Activated gamma-delta T cell (primary cell): Measurements from ENCODE around the gene GSN.

Experiments
- DNase-seq: peaks from one replicate; lab custom pipeline; 2025; lab: John Stamatoyannopoulos, UW
- total RNA-seq, 2 donors: gene quantifications; one replicate each; lab custom pipeline; 2026; lab: John Stamatoyannopoulos, UW

The GSN gene
- total RNA-seq, result 17.8 to 66.0 reads per million in 2 donors

- peak; percentile 34 for DNase-seq
Measured at GRCh38 chr9:121267689-121268597, at the start of gene GSN. GSN (plus strand) TSS chr9:121268162; CDS start chr9:121301972, 33,810 bp downstream.

- DNase-seq, result no peak
Measured at GRCh38 chr9:121218357-121219027, 49.5 kb upstream of the GSN start.

GRCh38 chr9:121219530-121219929 lies 48.4 kb upstream of the GSN start:
- DNase-seq, result no peak

GRCh38 chr9:121220996-121221663 lies 46.8 kb upstream of the GSN start:
- no peak for DNase-seq

DNA sequence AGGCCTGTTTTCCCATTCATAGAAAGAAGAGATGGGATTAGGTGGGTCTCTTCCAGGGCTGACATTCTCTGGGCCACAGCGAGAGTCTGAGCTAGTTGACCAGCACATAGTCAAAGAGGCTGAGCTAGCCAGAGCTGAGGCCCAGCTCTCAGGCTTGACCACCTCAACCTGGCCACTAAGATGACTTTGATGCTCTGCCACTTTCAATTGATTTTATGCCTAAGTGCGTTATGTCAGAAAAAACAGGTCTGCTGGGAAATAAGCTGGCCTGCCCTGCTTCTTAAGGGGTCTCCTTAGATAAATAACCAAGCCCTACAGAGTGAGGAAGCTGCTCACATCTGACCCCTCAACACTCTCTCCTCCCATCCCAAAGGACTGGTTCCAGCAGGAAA lies 46.3 kb upstream of the GSN start:
- no peak for DNase-seq

- DNase-seq, result no peak
Measured at GRCh38 chr9:121222524-121223171, 45.3 kb upstream of the GSN start.

- no peak for DNase-seq
Measured at GRCh38 chr9:121225240-121225639, 42.7 kb upstream of the GSN start.

- no peak for DNase-seq
Measured at GRCh38 chr9:121226175-121226574, 41.8 kb upstream of the GSN start.

GRCh38 chr9:121227862-121228261 lies 40.1 kb upstream of the GSN start:
- DNase-seq, result no peak

DNA sequence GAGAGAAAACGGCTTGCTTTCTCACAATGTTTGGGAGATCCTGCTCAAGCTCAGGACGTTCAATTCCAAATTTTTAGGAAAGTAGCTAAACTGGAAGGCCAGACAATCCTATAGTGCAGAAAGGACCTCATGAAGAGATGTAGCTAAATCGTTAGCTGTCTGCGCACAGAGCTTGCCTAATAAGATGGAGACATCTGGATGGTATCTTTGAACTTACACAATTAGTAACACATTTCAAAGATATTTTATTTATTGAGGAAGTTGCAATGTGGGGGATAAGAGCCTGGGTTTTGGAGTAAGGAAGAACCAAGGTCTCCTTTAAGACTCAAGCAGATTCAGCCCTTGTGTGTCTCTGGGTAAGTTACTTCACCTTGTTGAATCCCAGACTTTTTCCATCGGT lies 37.7 kb upstream of the GSN start:
- no peak for DNase-seq

DNA sequence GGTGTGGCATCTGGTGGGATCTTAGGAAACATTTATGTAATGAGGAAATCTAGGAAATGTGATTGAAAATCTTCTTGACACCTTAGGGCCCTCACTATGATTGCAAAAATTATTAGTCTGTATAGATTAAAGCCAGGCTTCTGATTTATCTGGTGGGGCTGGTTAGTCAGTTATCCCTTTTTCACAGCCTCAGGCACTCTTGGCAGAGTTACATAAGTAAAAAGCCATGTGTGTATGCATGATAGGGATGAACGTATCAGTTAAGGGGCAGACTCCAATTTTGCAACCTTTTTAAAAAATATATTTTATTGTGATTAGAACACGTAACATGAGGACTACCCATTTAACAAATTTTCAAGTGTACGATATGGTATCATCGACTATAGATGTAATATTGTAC lies 35.7 kb upstream of the GSN start:
- no peak for DNase-seq

DNA sequence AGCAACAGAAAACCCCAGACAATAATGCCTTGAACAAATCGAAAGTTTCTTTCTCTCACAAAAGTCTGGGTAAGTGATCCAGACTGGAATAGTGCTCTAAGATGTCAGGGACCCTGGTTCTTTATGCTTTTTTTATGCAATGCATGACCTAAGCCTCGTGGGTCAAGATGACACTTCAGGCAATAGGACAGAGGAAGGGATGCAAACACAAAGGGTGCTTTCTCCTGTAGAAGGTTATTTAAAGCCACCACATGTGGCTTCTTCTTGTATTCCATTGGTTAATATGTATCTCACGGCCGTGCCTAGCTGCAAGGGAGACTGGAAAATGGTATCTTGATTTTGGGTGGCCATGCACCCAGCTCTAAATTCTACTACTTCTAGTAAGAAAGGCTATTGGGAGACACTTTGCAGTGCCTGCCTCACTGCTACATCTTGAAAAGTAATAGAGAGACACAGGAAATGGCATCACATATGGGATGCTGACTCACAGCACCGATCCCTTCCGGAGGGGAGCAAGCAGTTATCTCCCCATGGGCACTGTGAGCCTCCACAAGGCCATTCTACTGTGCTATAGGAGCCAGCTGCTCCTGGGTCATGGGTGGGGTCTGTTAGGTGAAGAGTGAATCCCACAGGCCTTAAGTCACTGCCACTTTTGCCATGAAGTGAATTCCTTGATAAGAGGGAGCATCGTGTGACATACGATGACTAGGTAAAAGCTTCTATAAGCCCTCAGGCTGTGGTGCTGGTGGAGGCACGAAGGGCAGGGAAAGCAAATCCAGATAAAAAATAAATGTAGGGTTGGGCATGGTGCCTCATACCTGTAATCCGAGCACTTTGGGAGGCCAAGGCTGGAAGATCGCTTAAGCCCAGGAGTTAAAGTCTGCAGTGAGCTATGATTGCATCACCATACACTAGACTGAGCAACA lies 33.8 kb upstream of the GSN start:
- no peak for DNase-seq

- DNase-seq, result no peak
Measured at GRCh38 chr9:121234832-121235161, 33.2 kb upstream of the GSN start.

DNA sequence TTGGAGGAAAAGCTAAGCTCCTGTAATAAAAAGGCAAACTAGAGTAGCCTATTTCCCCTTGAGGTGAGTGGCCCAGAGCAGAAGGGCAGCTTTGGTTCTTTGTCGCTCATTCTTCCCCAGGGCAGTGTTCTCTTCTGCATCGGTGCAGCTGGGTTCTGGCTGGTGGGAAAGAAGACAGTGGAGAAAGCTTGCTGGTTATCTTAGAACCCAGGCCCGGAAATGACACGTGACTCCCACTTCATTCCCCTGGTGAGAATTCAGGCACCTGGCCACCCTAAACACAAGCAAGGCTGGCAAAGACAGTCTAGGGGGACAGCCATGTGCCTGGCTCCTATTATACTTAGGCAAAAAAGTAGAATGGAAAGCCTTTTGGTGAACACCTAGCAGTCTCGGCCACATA lies 32.5 kb upstream of the GSN start:
- no peak for DNase-seq

- no peak for DNase-seq
Measured at GRCh38 chr9:121237916-121238315, 30.0 kb upstream of the GSN start.

DNA sequence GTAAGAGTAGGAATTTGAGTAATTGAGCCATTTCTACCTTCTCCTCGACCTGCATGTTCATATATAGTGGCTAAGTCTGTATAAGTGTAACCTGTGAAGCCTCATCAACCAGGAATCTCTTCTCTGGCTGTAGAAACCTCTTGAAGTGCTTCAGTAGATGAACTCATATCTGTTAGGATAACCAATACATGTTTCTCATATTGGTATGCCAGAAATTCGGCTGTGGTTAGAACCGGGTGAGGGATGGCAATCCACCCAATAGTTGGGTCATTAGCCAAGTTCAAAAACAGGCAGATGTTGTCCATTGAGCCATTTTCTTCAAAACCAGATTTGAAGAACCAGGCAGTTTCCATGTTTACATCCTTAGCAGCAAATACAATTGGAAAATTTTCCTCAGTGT lies 28.9 kb upstream of the GSN start:
- DNase-seq, result no peak

DNA sequence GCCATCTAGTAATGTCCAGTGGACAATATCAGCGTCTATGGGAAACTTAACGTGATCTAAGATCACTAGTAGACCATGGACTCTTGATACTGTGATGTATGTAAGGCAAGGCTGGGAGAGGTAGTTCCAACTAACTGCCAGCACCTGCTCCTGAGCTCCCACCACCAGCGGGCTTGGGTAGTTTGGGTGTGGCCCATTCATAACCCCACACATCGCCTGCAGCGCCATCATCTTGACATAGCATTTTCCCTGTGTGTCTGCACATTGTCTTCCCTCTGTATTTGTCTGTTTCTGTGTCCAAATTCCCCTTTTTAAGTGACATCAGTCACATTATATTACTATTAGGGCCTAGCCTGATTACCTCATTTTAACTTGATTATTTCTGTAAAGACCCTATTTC lies 28.1 kb upstream of the GSN start:
- DNase-seq, result no peak

GRCh38 chr9:121240472-121241135 lies 27.4 kb upstream of the GSN start:
- no peak for DNase-seq

GRCh38 chr9:121242219-121242958 lies 25.6 kb upstream of the GSN start:
- no peak for DNase-seq

GRCh38 chr9:121242959-121243346 lies 25.0 kb upstream of the GSN start:
- no peak for DNase-seq
